CD4-positive, alpha-beta T cell treated with Interleukin-15 for 4 hours (primary cell): ENCODE measurements around the gene SMAD4.
A peak's percentile ranks its signal among the peaks of the same experiment; 100 is the strongest.
"Not testable (repeated sequence)": the region's sequence is repeated elsewhere in the genome, so short reads cannot be mapped to it uniquely, and the experiment has no call there.

Source experiments
- DNase-seq: peaks from one replicate; pipeline ENCODE4 v3.0.0-alpha.2; 2020; ENCODE audit warnings: low spot score

Gene SMAD4

DNA sequence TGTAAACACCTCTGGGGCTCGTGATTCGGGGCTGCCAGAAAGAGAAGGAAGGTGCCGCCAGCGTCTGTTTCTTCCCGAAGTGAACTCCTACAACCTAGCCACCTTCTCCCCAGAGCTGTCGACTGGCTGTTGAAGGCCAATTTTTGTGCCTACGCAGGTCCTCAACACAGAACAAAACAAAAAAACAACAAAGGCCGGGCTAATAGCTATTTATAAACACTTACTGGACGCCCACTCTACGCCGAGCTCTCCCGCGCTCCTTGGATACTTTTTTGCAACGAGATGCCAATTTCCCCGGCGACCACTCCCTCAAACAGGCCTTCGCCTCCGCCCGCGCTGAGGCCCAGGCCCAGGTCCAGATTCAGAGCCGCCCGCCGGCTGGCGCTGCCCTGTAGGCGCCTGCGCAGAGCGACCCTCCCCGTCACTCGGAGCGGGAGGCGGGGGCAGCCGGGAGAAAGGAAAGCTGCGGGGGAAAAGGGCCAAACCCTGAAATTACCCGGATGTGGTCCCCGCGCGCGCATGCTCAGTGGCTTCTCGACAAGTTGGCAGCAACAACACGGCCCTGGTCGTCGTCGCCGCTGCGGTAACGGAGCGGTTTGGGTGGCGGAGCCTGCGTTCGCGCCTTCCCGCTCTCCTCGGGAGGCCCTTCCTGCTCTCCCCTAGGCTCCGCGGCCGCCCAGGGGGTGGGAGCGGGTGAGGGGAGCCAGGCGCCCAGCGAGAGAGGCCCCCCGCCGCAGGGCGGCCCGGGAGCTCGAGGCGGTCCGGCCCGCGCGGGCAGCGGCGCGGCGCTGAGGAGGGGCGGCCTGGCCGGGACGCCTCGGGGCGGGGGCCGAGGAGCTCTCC, at the start of gene SMAD4:
TSS of gene SMAD4 (plus strand) at position 520 of the 843 bp plus-strand sequence. CDS start 16,834 bp downstream, outside the sequence.
- peak; percentile 97 for DNase-seq

DNA sequence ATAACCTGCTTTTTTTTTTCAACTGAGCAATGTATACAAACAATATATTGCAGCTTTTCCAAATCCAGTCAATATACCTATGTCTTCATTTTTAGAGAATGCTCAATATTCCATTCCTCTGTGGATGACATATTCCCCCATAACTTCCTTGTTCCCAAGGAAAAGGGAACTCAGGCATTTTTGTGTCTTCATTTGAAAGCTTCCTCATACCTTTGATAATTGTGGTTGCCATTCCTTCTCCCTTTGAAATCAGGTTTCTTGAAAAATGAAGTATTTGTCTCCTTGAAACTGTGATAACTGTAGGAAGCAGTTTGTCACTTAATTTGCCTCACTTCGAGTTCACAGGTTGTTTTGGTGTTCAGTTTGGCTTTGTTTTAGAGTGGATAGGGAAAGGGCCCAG, 48.6 kb upstream of the SMAD4 start:
- no peak for DNase-seq

DNA sequence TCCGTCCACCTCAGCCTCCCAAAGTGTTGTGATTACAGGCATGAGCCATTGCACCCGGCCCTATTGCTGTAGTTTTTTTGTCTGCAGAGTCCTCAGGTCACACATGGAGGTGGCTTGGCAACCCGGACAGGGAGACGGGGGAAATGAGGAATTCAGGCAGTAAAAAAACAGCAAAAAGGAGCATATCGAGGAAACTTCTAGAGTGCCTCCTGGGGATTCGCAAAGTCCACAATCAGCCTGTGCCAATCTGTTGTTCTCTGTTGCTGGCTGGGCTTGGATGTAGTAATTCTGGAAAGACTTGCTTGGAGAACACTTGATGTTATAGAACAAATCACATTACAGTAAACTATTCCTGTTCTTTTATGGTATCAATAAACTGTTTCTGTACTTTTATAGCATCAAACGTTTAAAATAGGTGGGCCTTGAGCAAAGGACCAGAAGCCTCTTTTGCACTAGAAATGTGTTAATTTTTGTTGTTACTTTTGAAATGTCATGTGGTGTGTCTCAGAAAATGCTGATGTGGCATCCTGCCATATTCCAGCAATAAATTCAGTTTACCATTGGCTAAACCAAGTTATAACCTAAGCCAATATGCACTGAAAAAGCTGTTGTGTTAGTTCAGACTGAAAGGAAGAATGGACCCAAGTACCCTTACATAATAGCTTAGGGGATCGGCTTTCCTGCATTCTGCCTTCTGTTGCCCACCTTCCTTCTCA, 47.8 kb upstream of the SMAD4 start:
- no peak for DNase-seq

DNA sequence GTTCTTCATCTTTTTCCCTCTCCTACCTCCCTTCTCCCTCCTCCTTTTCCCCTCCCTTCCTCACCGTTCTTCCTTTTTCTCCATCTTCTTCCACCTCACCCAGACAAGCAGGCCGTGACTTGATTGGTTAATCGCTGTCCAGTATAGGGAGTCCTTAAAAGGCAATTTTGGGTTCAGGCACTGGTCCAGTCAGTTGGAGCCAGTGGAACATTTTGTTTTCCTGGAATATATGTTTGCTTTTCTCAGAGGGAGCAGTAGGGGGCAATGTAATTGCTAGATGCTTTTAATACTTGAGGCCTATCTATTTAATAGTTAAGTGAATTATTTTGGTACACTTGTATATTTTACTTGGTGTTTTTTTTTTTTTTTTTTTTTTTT, 47.2 kb upstream of the SMAD4 start:
- DNase-seq, result no peak

DNA sequence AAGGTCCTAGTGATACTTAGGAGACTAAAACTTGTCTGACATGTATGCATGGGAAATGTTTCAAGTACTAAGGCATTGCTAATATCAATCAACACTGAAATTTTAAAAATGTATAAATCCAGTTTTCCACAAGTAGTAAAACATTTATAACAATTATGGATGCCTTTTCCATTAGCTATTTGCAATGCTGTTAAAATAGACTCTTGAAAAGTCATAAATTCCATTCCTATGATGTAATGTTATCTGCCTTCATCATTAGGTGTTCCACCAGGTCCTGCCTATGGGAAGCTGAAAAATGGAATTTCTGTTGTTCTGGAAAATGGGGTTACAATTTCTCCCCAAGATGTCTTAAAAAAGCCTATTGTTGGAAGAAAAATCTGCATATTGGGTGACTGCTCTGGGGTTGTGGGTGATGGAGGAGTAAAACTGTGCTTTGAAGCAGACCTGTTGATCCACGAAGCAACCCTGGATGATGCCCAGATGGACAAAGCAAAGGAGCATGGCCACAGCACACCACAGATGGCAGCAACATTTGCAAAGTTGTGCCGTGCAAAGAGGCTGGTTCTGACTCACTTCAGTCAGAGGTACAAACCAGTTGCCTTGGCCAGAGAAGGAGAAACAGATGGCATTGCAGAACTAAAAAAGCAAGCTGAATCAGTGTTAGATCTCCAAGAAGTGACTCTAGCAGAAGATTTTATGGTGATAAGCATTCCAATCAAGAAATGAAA, 43.5 kb upstream of the SMAD4 start:
- DNase-seq, result no peak

DNA sequence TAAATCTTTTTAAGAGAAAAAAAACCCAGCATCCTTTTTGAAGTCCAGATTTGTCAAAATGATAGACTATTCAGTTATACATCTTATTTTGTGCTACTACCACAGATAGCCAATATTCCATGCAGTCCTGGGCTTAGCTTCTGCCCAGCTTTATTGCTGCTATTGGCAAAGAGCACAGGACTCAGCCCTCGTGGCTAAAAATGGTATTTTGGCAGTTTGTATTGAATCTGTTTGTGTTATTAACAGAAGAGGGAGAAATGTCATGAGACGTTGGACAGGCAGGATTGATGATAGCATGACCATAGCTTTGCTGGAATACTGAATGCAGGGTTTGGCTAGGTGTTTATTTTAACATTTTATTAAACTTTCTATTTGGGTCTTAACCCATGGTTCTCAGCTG, 42.8 kb upstream of the SMAD4 start:
- no peak for DNase-seq

DNA sequence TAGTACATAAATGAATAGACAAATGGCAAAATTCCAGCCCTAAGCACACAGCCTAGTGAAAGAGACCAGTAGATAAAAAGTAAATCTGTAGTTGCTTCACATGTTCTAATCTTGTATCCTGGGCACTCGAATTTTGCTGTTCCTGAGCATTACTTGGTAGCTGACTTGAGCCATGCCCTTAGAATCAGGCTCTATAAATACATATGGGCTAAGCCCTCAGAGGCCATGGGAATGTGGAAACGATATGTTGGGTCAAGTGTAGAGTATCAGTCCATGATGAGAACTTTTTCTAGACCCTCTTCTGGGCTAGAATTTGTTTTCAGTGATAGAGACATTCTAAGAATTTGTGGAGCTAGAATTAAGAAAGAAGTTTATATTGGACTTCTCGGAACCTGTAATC, 40.3 kb upstream of the SMAD4 start:
- DNase-seq, result no peak

DNA sequence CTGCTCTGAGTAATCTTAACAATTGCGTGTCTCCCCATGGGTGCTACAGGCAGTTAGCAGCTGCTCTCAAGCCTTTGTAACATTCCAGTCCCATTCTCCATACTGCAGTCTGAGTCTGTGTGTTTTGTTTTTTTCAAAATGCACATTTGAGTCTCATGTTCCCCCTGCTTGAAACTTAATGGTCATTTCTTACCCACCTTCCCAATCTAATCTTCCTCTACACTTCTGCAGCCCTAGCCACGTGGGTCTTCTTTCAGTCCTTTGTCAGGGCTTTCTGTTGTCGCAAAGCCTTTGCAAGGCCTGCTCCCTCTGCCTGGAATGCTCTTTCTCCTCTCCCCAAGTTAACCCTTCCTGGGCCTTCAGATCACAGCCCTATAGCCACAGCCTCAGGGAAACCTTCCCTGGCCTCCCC, 37.7 kb upstream of the SMAD4 start:
- DNase-seq, result no peak

DNA sequence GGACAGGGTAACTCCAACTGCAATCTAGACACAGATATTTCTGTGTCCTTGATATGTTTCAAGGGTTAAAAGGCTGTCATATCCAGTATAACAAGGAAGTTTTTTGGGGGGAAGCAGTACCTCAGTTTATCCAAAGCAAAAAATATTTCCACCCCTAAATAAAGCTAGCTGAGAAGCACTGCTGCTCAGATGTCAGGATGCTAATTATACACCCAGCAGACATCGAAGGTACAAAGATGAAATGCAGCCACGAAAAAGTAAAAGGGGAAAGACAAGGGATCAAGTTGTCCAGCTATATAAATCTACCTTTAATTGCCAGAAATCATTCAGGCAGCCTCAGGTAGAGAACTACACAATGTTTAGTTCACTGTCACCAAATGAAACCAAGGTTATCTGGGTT, 36.0 kb upstream of the SMAD4 start:
- DNase-seq, result no peak

DNA sequence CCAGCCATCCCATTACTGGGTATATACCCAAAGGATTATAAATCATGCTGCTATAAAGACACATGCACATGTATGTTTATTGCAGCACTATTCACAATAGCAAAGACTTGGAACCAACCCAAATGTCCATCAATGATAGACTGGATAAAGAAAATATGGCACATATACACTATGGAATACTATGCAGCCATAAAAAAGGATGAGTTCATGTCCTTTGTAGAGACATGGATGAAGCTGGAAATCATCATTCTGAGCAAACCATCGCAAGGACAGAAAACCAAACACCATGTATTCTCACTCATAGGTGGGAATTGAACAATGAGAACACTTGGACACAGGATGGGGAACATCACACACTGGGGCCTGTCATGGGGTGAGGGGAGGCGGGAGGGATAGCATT, 26.8 kb upstream of the SMAD4 start:
- DNase-seq, result not testable (repeated sequence)

DNA sequence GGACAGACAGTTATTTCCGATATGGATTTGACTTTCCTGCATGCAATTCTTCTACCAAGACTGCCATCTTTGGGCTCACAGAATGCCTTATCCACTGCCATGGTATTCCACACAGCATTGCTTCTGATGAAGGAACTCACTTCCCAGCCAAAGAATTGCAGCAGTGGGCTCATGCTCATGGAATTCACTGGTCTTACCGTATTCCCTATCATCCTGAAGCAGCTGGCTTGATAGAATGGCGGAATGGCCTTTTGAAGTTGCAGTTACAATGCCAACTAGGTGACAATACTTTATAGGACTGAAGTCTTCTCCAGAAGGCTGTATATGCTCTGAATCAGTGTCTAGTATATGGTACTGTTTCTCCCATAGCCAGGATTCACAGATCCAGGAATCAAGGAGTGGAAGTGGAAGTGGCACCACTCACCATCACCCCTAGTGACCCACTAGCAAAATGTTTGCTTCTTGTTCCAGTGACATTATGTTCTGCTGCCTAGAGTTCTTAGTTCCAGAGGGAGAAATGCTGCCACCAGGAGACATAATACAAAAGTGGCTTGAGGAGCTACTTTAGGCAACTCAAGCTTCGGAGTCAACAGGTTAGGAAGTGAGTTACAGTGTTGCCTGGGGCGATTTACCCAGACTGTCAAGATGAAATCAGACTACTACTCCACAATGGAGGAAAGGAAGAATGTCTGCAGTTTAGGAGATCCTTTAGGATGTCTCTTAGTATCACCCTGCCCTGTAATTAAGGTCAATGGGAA, 23.8 kb upstream of the SMAD4 start:
- no peak for DNase-seq

DNA sequence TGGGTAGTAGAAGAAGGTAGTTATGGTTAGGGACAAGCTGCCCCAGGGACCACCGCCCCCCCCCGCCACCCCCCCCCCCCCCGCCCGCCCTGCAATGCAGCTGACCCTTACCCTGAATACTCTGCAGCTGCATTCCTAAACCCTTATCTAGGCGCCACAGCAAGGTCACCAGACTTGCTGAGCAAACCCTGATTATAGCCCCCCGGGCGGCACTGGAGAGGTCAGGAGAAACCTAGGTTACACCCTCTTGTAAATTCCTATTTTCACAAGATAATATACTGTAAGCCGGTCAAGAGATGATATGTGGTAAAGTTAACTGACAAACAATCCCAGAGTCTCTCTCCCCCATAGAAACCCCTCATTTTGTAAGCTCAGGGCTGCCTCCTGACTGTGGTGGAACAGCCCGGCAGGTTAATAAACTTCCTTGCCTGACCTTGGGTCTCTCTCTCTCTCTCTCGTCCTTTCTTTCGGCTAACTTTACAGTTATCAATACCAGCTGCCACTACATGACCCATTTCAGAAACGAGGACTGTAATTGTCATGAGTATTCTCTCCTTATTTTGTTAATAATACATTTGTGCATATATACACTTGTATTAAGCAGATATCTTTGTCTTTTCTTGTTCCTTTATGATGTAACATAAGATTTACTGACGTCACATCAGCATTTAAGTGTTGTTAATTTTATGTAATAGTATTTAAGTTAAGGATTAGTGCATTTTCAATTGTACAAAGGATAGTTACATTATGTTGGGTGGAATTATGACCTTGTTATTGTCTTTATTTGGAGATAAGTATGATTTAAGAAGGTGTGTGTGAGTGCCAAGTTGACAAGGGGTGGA, 22.8 kb upstream of the SMAD4 start:
- no peak for DNase-seq

DNA sequence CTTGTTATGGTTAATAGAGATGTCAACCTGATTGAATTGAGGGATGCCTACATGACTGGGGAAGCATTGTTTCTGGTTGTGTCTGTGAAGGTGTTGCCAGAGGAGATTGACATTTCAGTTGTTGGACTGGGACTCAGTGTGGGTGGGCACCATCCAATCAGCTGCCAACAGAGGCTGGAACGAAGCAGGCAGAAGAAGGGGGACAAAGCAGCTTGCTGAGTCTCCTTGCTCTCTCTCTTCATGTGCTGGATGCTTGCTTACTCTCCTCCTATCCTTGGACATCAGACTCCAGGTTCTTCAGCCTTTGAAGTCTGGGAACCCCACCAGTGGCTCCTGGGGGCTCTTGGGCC, 22.2 kb upstream of the SMAD4 start:
- DNase-seq, result no peak

DNA sequence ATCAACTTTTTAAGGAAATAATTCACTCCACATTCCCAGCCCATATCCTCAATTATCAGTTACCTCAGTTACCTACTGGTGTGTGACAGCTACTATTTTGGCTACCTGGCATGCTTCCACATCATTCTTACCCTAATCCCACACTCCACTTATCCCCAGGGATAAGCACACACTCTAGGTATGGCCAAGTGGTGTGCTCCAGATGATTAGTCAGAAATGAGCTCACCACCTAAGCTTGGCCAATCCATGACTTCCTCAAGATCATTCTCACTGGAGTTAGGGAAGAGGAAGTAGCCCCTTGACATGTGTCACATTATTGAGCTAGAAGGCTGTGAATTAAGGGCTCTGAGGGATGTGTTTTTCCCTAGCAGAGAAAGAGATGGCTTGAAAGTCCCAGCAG, 20.9 kb upstream of the SMAD4 start:
- no peak for DNase-seq

DNA sequence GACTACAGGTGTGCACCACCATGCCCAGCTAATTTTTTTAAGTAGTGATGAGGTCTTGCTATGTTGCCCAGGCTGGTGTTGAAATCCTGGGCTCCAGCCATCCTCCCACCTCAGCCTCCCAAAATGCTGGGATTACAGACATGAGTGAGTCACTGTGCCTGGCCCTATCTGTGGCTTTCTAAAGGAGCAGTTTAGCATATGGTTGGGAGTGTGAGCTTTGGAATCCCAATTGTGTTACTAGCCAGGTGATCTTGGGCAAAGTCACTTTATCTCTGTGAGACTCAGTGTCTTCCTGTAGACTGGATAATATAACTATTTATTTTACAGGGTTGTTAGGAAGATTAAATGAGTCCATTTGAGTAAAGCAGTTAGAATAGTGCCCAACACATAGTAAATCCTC, 19.8 kb upstream of the SMAD4 start:
- DNase-seq, result no peak

DNA sequence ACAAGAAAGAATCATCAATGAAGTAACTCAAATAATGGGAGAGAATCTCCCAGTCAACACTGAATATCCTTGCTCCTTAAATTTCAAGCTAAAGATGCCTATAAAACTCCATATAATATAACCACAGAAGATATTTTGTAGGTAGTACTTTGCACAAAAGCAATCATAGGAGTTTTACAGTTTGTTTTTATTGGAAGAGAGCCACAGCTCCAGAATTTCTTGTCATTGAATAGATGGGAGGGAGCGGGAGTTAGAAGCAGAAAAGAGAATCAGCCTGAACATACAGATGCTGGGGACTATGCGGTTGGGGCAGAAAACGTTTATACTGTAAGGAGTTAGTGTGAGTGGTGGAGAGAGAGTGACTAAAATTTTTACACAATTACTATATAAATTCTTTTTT, 18.3 kb upstream of the SMAD4 start:
- no peak for DNase-seq

DNA sequence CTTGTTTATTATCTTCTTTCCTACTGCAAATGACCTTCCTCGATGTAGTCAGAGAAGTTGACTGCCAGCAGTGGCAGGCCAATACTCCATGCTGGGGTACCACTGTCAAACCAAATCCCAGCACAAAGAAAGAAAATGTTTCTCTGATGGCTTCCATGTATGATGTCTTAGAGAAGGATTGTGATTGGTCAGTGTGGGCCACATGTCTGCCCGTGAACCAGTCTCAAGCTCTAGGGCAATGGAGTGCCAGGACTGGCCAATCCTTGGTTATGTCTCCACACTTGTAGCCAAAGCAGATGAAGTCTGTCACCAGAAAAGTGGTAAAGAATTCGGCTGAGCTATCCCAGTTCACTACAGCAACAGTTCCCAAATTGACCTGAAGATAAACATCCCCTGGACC, 17.6 kb upstream of the SMAD4 start:
- no peak for DNase-seq

DNA sequence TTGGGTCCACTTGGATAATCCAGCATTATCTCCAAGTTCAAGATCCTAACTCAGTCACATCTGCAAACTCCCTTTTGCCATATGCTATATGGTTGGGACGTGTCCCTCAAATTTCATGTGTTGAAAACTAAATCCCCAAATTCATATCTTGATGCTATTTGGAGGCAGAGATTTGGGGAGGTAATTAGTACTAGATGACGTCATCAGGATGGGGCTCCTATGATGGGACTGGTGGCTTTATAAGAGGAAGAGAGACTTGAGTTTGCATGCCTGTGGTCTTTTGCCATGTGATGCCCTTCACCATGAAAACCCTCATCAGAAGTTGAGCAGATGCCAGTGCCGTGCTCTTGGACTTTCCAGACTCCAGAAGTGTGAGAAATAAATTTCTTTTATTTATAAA, 16.8 kb upstream of the SMAD4 start:
- no peak for DNase-seq

DNA sequence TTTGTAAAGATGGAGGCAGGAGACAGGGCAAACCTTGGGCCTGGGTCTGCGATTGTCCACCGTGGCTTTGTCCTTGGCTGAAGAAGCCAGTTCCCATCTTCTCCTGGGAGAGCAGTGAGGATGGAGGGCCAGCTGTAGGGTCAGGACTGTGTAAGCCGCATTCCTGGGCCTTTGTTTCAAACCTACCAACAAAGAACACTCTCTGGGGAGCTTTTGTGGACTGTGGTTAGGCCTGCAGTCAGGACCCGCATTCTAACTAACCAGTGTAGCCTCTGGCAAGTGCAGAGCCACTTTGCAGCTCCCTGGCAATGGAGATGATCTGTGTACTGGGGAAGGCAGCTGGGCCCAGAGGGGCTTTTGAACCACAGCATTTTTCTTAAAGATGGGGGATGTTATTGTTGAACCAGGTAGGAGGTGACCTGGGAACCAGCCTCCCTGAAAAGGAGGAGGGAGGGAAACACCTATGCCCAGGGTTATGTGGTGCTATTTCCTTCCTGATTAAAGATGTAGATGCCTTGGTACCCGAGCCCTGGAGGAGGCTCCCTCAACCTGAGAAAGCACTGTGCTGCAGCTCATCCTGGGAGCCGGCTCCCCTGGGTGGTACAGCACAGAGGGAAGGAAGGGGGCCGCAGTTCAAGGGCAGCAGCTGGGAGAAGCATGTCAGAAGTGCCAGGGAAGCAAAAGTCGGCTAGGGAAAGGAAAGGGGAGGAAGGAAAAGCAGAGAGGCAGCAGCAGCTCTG, 12.7 kb upstream of the SMAD4 start:
- DNase-seq, result no peak

DNA sequence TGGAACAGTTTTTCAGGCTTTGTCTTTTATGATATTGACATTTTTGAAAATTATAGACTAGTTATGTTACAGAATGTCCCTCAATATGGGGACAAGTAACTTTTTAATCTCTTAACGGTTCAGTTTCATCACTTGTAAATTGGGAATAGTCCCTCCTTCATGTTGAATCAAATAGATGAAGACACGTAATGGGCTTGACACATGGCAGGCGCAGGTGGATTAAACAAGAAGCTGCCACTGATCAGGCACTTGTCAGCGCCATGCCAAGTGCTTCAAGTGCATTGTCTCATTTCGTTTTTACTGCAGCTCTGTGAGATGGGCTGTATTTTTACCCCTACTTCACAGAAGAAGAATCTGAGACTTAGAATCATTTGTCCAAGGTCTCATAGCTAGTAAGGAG, 9.5 kb upstream of the SMAD4 start:
- no peak for DNase-seq
